GF-D8 (cell line): ENCODE results near the gene ATN1.
"Not testable (repeated sequence)": the region's sequence is repeated elsewhere in the genome, so short reads cannot be mapped to it uniquely, and the experiment has no call there.

Source experiments
- DNase-seq: peaks from one replicate; lab custom pipeline; 2025; lab: John Stamatoyannopoulos, UW

The ATN1 gene

GRCh38 chr12:6904280-6905276, 23.2 kb upstream of the ATN1 start, which contains the start of gene LRRC23:
Gene LRRC23, plus strand, starts transcription at chr12:6904822. Its CDS starts 812 bp downstream, at chr12:6905634.
- DNase-seq: peak; percentile 86

GRCh38 chr12:6905414-6906040, 22.2 kb upstream of the ATN1 start:
- no peak for DNase-seq

DNA sequence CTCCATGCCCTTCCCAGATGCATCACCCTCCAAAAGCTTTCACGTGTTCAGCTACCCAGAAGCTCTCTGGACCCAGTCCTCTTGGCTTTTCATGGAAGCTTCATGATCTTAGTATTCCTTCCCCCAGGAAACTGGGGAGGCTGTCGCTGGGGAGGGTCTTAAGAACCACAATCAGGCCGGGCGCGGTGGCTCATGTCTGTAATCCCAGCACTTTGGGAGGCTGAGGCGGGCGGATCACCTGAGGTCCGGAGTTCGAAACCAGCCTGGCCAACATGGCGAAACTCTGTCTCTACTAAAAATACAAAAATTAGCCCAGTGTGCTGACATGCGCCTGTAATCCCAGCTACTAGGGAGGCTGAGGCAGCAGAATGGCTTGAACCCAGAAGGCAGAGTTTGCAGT, 19.6 kb upstream of the ATN1 start:
- not testable (repeated sequence) for DNase-seq

DNA sequence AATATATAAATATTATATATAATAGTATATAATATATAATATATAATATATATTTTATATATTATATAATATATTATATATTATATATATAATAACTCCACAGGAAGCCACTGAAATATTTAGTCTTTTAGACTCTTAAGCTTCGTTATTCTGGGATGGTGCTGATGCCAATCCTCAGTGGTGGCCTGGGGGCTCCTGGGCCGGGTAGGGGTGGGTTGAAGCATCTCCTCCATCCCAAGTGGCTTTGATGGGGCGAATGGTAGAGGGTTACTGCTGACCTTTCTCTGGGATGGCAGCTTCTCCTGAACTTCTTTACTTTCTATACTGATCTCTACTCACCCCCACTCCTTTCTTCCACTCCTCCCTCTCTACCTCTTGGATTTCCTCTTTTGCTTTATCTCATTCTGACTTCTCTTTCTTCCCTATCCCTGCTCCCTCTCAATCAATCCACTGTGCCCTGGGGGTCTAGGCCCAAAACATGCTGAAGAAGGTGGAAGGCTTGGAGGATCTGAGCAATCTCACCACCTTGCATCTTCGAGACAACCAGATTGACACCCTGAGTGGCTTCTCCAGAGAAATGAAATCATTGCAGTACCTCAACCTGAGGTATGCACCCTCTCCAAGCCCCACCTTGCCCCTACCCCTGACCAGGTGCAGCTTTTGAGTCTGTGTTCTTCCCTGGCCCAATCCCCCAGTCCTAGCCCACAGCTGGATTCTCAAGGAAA, 18.2 kb upstream of the ATN1 start:
- DNase-seq: no peak

DNA sequence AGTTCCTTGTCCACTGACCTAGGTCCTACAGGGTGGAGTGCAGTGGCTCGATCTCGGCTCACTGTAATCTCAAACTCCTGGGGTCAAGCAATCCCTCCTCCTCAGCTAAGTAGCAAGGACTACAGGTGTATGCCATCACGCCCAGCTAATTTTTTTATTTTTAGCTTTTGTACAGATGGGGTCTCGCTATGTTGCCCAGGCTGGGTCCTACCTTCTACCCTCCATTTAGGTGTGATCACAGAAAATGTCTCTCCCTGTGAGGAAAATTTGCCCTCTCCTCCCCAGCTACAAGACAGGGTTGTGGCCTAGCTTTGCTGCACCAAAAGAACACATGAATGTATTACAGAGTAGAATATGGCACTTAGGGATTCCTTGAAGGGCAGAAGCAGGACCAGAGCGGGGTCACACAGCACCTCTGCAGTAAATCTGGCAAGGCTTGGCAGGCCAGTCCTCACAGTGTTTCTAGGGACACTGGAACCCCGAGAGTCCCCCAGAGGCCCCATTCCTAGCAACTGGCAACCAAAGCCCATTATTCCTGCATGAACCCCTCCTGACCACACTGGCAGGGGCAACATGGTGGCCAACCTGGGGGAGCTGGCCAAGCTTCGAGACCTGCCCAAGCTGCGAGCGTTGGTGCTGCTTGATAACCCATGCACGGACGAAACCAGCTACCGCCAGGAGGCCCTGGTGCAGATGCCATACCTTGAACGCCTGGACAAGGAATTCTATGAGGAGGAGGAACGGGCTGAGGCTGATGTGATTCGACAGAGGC, 15.4 kb upstream of the ATN1 start:
- DNase-seq: no peak

DNA sequence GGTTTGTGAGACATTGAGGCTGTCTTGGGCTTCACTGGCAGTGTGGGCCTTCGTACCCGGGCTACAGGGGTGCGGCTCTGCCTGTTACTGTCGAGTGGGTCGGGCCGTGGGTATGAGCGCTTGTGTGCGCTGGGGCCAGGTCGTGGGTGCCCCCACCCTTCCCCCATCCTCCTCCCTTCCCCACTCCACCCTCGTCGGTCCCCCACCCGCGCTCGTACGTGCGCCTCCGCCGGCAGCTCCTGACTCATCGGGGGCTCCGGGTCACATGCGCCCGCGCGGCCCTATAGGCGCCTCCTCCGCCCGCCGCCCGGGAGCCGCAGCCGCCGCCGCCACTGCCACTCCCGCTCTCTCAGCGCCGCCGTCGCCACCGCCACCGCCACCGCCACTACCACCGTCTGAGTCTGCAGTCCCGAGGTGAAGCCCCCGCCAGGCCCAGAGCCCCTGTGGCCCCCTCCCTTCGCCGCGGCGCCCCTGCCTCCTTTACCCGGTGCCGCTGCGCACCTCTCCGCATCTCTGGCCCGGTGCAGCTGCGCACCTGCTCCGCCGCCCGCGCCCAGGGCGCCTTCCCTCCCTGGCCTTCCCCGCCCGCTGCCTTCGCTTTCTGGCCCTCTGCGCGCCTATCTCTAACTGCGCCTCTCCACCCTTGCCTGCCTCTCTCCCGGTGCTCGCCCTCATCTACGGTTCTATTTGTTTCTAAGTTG, 13.4 kb upstream of the ATN1 start, which contains the start of gene ENO2:
Gene ENO2, plus strand, starts transcription at position 335 of the 701 bp plus-strand sequence. CDS start 1,253 bp downstream, outside the sequence.
- no peak for DNase-seq

DNA sequence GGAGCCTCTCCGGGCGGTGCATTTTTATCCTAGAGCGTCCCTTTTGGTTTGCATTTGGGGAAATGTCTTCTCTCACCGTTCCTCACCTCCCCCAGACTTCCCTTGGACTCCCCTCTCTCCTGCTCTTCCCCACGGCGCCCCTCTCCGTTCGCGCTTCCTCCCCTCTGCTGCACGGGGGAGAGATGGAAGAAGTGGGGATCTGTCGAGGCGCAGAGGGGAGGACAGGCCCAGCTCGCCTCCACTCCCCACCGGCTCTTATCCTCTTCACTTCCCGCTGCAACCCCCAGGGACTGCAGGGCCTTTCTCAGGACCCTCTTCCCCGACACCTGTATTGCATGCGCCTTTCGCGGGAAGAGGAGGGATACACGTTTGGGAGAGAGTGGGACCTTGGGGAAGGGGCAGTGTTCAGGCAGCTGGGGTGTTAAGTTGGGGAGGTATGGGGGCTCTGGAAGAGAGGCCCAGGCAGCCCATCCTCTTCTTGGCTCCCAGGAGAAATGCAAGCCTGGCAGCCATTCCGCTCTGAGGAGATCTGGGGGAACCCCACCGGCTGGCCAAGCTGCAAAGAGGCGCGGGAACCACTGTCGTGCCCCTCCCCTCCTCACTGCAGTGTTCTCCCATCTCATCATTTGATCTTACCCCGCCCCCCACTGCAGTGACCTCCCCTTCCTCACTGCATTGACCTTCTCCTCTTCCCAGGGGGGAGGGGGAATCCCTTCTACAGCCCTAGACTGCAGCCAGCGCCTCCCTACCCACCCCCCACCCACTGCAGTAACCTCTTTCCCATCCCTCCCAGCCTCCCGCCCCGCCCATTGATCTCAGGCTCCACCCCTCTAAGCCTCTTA, 12.6 kb upstream of the ATN1 start:
- no peak for DNase-seq

GRCh38 chr12:6915789-6916285, 11.9 kb upstream of the ATN1 start:
- no peak for DNase-seq

DNA sequence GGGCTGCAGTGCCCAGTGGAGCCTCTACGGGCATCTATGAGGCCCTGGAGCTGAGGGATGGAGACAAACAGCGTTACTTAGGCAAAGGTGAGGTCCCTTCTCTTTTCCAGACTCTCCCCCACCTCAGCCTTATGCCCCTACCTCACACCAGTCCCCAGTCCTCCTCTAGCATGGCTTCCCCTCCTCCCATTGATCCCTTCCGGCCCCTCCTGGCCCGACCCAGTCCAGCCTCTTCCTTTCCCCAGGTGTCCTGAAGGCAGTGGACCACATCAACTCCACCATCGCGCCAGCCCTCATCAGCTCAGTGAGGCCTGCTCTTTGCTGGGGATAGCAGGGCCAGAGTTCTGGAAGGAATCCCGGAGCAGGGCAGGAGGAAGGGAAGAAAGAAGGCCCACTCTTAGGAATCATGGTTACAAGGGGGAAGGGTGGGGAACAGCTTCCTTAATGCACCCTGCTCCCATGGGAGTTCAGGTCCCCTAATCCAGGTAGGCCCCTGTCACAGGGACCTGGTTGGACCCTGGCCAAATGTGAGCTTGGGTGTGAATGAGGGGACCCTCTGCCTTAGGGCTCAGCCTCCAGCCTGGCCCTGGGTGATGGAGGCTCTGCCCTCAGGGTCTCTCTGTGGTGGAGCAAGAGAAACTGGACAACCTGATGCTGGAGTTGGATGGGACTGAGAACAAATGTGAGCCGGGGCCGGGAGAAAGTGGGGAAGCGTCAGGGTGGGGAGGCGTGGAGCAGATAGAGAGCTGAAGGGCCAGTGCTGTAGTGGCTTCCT, 11.1 kb upstream of the ATN1 start:
- DNase-seq: no peak

- no peak for DNase-seq
Measured at GRCh38 chr12:6917491-6918231, 10.1 kb upstream of the ATN1 start.

GRCh38 chr12:6919588-6919987, 8.2 kb upstream of the ATN1 start:
- DNase-seq: no peak

DNA sequence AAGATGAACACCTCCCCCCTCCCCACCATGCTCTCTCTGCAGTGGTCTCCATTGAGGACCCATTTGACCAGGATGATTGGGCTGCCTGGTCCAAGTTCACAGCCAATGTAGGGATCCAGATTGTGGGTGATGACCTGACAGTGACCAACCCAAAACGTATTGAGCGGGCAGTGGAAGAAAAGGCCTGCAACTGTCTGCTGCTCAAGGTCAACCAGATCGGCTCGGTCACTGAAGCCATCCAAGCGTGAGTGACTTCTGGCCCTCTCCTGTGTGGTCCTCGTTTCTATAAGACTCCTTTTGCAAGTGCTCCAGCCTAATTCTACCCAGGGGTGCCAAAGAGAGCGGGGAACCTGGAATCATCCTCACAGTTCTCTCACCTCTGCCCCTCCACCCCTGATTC, 6.2 kb upstream of the ATN1 start:
- DNase-seq: no peak

DNA sequence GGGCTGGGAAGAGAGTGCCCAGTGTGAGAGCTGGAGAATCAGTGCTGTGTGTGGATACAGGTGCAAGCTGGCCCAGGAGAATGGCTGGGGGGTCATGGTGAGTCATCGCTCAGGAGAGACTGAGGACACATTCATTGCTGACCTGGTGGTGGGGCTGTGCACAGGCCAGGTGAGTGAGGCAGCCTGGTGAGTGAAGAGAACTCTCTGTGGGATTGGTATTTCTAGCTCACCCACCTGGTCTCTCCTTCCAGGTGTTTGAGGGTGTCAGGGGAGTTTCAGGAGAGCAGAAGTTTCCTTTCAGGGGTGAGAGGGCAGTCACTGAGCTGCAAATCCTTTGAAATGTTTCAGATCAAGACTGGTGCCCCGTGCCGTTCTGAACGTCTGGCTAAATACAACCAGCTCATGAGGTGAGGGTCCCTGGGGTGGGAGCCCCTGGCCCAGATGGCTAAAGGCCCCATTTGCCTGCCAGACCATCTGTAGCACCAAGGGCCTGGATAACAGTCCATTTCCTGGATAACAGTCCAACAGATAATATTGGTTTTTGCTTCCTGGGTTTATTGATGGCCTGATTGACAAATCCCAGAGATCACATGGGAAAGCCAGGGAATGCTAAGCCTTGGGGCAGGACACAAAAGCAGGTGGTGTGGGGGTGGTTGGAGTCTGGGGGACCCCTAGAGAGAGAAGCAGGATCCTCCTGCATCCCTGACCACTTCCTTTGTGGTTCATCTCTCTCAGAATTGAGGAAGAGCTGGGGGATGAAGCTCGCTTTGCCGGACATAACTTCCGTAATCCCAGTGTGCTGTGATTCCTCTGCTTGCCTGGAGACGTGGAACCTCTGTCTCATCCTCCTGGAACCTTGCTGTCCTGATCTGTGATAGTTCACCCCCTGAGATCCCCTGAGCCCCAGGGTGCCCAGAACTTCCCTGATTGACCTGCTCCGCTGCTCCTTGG, 5.5 kb upstream of the ATN1 start:
- no peak for DNase-seq

DNA sequence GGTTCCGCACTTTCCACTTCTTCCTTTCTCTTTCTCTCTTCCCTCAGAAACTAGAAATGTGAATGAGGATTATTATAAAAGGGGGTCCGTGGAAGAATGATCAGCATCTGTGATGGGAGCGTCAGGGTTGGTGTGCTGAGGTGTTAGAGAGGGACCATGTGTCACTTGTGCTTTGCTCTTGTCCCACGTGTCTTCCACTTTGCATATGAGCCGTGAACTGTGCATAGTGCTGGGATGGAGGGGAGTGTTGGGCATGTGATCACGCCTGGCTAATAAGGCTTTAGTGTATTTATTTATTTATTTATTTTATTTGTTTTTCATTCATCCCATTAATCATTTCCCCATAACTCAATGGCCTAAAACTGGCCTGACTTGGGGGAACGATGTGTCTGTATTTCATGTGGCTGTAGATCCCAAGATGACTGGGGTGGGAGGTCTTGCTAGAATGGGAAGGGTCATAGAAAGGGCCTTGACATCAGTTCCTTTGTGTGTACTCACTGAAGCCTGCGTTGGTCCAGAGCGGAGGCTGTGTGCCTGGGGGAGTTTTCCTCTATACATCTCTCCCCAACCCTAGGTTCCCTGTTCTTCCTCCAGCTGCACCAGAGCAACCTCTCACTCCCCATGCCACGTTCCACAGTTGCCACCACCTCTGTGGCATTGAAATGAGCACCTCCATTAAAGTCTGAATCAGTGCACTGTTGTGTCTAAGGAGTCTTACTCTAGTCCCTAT, 4.6 kb upstream of the ATN1 start:
- DNase-seq: no peak

DNA sequence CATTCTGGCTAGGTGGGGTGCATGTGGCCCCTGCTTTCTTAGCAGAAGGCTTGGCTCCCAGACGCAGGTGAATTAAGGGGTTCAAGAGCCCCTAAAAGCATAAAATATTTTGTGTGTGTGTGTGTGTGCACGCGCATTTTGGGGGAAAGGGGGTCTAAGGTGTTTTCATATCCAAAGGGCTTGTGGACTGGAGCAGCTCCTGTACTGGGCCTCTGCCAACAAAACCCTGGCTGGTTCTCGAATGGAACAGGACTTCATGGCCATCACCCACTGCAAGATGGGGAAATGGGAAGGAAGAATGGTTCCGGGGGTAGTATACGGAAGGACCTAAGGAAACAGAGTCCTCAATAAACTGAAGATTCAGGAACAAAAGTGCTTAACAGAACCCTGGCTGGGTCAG, 3.9 kb upstream of the ATN1 start:
- no peak for DNase-seq

- no peak for DNase-seq
Measured at GRCh38 chr12:6925239-6925539, 2.6 kb upstream of the ATN1 start.
